ENCODE measurements around the gene CD163.
"Not testable (repeated sequence)": the region's sequence is repeated elsewhere in the genome, so short reads cannot be mapped to it uniquely, and the experiment has no call there.

Gene CD163

DNA sequence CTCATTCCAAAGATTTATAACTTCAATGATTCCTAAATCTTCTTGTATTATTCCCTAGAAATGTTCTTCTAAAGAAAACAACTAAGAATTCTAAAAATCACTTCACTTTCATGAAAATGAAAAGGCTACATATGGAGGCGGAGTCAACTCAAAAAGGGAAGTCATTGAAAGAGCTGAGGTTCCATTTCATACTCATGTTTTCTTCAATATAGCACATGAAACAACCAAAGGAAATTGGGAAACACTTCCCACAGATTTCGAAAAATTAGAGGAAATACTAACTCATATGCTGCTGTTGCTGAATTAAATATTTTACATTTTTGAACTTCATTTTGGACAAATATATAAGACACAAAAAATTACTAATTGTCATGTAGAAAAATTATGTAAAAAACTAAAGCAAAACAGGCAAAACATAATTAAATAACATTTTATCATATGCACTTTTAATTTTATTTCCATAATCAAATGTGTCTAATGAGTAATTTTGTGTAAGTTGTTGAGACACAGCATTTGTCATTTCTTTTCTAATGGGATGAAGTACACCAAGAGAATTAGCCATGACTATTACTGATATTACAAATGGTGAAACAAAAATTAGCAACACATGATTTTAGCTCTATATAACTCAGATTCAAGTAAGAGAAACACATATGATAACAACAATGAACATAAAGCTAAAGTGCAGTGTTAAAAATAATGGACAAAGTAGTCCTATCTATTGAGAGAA, at the start of gene CD163:
Gene CD163, minus strand, starts transcription at position 92 of the 730 bp plus-strand sequence. Its CDS starts 87 bp downstream, at position 5.
- no peak for DNase-seq

DNA sequence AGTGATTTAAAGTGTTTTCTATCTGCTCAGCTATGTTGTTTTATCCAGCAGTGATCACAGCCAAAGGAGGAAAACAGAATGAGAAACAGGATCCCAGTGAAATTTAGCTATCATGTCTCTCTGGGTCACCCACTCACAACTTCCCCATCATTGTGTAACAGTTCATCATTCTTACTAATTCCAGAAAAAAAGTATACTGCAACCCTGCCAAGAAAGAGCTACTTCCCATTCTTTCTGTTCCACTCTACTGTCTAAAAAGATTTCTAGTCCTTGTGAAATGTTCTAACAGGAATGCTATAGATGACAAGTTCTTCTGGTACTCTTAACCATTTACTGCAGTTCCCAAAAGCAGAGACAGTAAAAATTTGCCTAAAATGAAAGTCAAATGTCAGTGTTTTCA, 39.2 kb upstream of the CD163 start:
- no peak for DNase-seq

DNA sequence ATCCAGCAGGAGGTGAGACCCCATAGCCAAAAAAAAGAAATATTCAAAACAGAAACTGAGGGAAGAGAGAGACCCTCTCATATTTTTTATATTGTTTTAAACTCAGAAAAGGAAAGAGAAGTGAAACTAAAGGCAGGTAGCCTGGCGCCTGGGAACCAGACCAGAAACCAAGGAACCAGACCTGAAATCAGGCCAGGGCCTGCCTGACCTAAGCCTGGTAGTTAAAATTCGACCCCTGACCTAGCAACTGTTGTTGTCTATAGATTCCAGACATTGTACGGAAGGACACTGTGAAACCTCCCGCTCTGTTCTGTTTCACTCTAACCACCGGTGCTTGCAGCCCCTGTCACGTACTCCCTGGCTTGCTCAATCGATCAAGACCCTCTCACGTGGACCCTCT, 38.5 kb upstream of the CD163 start:
- DNase-seq = no peak

DNA sequence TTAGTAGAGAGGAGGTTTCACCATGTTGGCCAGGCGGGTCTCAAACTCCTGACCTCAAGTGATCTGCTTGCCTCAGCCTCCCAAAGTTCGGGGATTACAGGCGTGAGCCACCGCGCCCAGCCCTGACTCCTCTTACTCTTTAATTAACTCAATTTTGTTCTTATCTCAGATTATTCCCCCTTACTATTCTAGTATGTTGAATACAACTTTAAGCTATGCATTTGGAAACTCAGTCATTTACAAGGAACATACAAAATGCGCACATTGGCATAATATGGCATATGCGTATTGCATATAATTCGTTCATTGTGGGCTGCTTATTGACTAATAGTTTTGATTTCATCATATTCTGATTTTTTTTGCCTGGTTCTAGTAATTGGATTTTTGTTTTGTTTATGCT, 10.8 kb upstream of the CD163 start:
- no peak for DNase-seq

DNA sequence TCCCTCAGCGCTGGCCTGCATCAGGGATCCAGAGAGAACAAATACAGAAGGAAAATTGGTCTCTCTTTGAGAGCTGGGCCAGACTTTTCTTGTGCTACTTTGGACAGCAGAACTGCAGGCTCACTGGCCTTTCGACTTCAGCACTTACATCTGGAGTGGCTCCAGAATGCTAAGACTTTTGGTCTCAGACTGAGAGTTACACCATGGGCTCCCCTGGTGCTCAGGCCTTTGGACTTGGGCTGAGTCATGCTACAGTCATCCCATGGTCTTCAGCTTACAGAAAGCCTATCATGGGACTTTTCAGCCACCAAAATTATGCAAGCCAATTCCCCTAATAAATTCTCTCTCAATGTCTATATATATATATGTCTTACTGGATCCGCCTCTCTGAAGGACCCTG, 9.0 kb upstream of the CD163 start:
- DNase-seq = no peak

DNA sequence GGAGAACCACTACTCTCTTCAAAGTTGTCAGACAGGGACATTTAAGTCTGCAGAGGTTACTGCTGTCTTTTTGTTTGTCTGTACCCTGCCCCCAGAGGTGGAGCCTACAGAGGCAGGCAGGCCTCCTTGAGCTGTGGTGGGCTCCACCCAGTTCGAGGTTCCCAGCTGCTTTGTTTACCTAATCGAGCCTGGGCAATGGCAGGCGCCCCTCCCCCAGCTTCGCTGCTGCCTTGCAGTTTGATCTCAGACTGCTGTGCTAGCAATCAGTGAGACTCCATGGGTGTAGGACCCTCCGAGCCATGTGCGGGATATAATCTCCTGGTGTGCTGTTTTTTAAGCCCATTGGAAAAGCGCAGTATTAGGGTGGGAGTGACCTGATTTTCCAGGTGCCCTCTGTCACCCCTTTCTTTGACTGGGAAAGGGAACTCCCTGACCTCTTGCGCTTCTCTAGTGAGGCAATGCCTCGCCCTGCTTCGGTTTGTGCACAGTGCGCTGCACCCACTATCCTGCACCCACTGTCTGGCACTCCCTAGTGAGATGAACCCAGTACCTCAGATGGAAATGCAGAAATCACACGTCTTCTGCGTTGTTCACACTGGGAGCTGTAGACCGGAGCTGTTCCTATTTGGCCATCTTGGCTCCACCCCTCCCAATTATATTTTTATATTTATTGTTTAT, 6.4 kb upstream of the CD163 start:
- not testable (repeated sequence) for DNase-seq

- DNase-seq = no peak
Observed at GRCh38 chr12:7502612-7503011, 965 bp downstream of the CD163 start.

DNA sequence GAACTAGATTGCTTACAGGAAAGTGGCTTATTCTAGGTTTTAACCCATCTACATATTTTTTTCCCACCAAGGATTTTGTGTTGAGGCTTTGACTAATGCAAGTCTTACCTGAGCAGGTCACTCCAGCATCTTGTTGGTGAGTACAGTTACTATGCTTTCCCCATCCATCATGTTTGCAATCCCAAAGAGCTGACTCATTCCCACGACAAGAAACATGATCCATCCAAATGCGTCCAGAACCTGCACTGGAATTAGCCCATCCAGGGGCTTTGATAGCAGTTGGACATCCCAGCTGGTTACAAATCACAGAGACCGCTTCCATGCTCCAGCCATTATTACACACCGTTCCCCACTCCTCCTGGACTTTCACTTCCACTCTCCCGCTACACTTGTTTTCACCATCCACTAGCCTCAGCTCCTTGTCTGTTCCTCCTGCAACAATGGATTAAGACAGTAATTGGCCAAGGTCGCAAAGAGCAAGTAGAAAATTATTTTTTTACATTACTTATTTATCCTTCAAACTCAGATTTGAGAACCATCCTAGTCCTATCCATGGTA, 2.5 kb downstream of the CD163 start:
- DNase-seq = no peak

DNA sequence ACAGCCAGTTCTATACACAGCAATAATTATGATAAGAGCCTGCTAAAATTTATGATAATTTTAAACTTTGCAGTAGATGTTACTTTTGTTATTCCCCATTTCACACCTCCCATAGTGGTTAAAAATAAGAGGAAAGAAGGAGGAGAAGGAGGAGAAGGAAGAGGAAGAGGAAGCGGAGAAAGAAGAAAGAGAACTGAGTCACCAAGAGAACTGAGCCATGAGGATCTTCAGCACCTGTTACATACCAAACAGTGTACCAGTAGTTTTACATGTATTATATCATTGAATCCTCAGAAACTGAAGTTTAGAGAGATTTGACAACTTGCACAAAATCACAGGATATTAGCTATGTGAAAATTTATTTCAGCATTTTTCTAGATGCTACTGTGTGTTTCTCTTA, 3.9 kb downstream of the CD163 start:
- DNase-seq = no peak

GRCh38 chr12:7498809-7499208, 4.8 kb downstream of the CD163 start:
- no peak for DNase-seq

DNA sequence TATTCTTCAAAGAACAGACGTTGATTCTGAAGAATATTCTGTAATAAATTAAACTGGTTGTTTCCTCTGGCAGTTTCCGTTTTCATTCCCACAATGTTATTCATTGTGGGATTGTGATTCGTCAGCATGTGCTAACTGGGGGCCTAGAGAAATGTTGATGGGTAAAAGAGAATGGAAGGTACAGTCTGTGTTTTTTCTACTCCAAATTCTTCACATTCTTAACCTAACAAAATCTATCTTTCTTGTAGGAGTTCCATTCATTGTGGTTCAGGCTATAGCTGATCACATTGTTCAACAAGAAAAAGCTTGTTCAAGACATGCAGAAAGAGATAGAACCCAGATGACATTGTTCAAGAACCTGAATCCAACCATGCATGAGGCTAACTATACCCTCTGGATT, 5.9 kb downstream of the CD163 start:
- DNase-seq = no peak

- DNase-seq = no peak
Observed at GRCh38 chr12:7496451-7496850, 7.1 kb downstream of the CD163 start.

DNA sequence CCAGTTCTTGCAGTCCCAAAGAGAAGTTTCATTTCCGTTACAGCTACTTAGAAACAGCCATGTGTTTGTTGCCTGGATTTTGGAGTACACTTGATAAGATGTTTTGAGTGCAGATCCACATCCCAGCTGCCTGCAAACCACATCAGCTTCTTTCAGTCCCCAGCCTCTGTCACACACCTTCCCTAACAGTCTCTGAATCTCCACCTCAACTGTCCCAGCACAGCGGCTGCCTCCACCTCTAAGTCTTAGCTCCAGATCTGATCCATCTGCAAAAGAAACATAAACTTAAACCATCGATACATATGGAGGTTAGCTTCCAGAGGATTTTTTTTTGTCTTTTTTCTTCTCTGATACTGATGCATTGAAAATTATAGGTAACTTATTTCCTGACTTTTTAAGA, 8.4 kb downstream of the CD163 start:
- no peak for DNase-seq

GRCh38 chr12:7493006-7493405, 10.6 kb downstream of the CD163 start:
- DNase-seq = no peak

GRCh38 chr12:7486512-7486911, 17.1 kb downstream of the CD163 start:
- DNase-seq = no peak

DNA sequence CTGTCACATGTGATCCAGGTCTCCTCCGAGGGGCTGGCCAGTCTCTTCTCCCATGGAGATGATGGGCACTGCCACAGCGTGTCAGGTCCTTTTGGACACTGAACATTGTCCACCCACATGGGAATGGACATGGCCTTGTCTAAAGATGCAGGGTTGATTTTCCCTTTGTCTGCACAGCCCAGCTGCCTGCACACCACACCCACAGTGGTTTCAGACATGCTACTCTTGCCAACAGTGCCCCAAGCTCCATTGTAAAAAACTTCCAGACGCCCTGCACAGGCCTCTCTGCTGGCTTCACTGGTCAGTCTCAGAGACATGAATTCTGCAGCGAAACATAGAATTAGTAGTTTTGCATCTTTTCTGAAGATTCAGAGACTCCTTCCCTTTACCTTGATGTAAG, 18.5 kb downstream of the CD163 start:
- no peak for DNase-seq

DNA sequence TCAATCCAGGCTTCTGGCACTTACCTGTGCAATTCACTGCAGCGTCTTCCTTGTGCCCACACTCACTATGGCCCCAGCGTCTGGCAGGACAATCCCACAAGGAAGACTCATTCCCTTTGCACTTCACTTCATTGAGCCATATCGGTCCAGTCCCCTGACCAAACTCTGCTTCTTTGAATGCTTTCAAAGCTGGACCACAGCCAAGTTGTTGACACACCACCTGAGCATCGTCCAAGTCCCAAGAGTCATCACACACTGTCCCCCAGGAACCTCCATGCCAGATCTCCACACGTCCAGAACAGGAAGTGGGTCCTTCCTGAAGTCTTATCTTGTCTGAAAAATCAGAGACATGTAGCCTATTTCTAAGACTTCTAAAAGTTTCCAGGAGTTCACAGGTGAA, 20.2 kb downstream of the CD163 start:
- DNase-seq = no peak

DNA sequence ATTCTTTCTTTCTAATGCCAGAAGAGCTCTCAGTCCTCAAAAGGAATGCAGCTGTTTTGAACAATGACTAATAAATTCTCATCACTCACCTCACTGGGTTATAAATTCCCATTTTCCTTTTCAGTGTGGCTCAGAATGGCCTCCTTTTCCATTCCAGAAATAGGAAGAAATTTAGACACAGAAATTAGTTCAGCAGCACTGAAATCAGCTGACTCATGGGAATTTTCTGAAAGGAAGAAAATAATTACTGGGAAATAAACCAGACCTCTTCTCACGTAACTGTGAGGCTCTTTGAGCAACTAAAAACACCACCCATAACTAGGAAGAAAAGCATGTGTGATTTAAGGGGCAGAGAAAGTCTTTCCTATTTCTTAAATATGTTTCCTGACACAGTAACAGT, 23.8 kb downstream of the CD163 start:
- DNase-seq = no peak

DNA sequence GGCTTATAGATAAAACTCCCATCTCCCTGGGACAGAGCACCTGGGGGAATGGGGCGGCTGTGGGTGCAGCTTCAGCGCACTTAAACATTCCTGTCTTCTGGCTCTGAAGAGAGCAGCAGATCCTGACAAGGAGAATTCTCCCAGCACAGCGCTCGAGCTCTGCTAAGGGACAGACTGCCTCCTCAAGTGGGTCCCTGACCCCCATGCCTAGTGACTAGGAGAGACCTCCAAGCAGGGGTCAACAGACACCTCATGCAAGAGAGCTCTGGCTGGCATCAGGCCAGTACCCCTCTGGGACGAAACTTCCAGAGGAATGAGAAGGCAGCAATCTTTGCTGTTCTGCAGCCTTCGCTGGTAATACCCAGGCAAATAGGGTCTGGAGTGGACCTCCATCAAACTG, 31.5 kb downstream of the CD163 start:
- DNase-seq = no peak

DNA sequence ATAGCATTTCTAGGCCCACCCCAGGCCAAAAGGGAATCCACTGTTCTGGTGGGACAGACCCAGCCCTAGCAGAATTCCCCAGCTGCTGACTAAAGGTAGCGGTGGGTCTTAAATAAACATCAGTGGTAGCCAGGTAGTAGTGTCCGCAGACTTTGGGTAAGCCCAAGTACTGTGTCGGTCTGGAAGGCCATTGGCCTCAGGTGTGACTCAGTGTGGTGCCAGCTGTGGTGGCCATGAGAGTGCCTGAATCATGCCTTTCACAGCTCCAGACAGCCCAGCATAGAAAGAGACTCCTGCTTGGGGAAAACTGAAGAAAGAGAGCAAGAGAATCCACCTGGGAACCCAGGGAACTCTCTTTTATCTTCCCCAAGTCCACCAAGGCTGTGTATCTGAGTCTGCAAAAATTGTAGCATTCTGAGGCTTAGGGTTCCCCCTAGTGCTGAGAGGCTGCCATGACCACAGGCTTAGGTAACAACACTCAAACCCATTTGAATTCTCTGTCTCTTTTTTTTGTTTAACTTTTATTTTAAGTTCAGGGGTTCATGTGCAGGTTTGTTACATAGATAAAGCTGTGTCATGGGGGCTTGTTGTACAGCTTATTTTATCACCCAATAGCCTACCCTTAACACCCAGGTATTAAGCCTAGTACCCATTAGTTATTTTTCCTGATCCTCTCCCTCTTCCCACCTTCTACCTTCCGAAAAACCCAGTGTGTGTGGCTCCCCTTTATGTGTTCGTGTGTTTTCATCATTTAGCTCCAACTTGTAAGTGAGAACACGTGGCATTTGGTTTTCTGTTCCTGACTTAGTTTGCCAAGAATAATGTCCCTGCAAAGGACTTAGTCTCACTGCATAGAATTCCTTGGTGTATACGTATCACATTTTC, 43.0 kb downstream of the CD163 start:
- DNase-seq = no peak

DNA sequence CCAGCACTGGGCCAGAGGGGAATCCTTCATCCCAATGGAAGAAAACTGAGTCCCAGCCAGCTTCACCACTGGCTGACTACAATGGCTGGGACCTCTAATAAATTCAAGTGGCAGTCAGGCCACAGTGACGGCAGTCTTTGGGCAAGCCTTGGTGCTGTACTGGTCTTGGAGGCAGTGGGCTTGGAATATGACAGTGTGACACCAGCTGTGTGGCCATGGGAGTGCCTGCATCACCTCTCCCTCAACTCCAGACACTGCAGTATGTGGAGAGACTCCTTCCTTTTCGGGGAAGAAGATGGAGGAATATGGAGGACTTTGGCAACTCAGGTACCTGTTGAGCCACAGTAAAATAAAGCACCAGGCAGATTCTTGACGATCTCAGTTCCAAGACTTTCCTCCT, 43.6 kb downstream of the CD163 start:
- DNase-seq = no peak

DNA sequence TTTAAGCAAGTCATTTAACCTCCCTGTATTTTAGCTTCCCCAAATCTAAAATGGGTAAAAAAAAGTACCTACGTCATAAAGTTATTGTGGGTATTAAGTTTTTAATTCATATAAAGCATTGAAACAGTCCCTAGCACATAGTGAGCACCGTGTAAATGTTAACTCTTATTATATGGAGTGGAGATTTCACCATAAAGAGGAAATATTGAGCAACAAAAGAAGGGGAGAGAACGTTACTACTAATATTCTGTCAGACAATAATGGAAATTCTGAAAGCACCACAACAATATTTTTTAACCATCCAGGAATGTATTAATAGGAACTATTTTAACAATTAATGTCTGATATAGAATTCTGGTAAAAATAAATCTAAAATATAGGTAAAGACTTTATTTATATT, 51.8 kb downstream of the CD163 start:
- no peak for DNase-seq

GRCh38 chr12:7450667-7451066, 52.9 kb downstream of the CD163 start:
- DNase-seq = no peak

DNA sequence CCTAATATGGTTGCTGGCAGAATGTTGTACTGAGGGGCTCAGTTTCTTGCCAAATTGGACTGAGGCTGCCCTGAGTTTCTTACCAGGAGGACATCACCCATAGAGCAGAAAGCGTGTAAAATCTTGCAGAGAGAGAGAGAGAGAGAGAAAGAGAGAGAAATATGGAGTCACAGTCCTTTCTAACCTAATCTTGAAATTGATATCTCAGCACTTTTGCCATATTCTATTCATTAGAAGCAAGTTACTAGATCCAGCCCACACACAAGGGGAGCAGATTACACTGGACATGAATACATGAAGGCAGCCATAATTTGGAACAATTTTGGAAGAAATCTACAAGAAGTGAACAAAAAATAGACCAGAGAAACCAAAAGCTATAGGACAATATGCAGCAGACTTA, 55.5 kb downstream of the CD163 start:
- no peak for DNase-seq

Data from NCI-H2029 (cell line).